ENCODE data around the gene AKIRIN2. TPM values are rescaled to one million over a fixed set of nuclear protein-coding genes. Genes with fewer than 3 reads are reported as not detected.

The AKIRIN2 gene
- total and polyA plus RNA-seq, 2 of the 13 experiments (the other 11 are each of a cell fraction or from before 2014, with no cell fraction given): 15.6 to 23.4 TPM

DNA sequence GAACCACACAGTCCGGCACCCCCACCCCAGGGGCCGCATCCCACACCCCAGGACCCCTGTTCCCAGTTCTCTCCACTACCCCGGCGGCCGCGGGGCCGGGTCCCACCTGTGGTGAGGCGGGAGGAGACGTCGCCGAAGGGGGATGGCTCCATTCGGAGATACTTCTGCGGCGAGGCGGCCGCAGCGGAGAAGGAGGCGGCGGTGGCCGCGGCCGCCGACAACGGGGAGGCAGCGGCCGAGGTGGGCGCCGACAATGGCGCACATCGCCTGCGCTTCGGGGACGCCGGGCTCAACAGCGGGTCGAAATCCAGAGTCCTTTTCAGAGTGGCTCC, 723 bp downstream of the AKIRIN2 start (continued):
- TF ChIP-seq, protein P1, sequence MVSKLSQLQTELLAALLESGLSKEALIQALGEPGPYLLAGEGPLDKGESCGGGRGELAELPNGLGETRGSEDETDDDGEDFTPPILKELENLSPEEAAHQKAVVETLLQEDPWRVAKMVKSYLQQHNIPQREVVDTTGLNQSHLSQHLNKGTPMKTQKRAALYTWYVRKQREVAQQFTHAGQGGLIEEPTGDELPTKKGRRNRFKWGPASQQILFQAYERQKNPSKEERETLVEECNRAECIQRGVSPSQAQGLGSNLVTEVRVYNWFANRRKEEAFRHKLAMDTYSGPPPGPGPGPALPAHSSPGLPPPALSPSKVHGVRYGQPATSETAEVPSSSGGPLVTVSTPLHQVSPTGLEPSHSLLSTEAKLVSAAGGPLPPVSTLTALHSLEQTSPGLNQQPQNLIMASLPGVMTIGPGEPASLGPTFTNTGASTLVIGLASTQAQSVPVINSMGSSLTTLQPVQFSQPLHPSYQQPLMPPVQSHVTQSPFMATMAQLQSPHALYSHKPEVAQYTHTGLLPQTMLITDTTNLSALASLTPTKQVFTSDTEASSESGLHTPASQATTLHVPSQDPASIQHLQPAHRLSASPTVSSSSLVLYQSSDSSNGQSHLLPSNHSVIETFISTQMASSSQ (IDR thresholded peaks at IDR 0.05; ENCODE audit: low read depth): no peak
- TF ChIP-seq, protein P1 (CRISPR knock-in tag; IDR thresholded peaks at IDR 0.05; ENCODE audit: borderline replicate concordance): no peak
- TF ChIP-seq, protein P2, sequence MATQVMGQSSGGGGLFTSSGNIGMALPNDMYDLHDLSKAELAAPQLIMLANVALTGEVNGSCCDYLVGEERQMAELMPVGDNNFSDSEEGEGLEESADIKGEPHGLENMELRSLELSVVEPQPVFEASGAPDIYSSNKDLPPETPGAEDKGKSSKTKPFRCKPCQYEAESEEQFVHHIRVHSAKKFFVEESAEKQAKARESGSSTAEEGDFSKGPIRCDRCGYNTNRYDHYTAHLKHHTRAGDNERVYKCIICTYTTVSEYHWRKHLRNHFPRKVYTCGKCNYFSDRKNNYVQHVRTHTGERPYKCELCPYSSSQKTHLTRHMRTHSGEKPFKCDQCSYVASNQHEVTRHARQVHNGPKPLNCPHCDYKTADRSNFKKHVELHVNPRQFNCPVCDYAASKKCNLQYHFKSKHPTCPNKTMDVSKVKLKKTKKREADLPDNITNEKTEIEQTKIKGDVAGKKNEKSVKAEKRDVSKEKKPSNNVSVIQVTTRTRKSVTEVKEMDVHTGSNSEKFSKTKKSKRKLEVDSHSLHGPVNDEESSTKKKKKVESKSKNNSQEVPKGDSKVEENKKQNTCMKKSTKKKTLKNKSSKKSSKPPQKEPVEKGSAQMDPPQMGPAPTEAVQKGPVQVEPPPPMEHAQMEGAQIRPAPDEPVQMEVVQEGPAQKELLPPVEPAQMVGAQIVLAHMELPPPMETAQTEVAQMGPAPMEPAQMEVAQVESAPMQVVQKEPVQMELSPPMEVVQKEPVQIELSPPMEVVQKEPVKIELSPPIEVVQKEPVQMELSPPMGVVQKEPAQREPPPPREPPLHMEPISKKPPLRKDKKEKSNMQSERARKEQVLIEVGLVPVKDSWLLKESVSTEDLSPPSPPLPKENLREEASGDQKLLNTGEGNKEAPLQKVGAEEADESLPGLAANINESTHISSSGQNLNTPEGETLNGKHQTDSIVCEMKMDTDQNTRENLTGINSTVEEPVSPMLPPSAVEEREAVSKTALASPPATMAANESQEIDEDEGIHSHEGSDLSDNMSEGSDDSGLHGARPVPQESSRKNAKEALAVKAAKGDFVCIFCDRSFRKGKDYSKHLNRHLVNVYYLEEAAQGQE (IDR thresholded peaks at IDR 0.05; ENCODE audit: borderline replicate concordance in 1 of 2, low read depth in 1 of 2, low read length in 2 of 2): no peak
- TF ChIP-seq SIX4 (CRISPR knock-in tag; IDR thresholded peaks at IDR 0.05): no peak
- TF ChIP-seq CEBPB (IDR thresholded peaks at IDR 0.05; ENCODE audit: borderline replicate concordance, low read depth, low read length): no peak
- TF ChIP-seq ZMAT3 (CRISPR knock-in tag; conservative IDR thresholded peaks at IDR 0.05): no peak
- TF ChIP-seq ZNF598 (CRISPR knock-in tag; IDR thresholded peaks at IDR 0.05; ENCODE audit: borderline replicate concordance): no peak
- no peak for TF ChIP-seq NONO (IDR thresholded peaks at IDR 0.05)
- no peak for TF ChIP-seq NONO (CRISPR knock-in tag; conservative IDR thresholded peaks at IDR 0.05)
- TF ChIP-seq, protein P3, sequence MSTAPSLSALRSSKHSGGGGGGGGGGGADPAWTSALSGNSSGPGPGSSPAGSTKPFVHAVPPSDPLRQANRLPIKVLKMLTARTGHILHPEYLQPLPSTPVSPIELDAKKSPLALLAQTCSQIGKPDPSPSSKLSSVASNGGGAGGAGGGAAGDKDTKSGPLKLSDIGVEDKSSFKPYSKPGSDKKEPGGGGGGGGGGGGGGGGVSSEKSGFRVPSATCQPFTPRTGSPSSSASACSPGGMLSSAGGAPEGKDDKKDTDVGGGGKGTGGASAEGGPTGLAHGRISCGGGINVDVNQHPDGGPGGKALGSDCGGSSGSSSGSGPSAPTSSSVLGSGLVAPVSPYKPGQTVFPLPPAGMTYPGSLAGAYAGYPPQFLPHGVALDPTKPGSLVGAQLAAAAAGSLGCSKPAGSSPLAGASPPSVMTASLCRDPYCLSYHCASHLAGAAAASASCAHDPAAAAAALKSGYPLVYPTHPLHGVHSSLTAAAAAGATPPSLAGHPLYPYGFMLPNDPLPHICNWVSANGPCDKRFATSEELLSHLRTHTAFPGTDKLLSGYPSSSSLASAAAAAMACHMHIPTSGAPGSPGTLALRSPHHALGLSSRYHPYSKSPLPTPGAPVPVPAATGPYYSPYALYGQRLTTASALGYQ (CRISPR knock-in tag; IDR thresholded peaks at IDR 0.05): 0 out of 2 replicates have a peak, but pooled peaks have one; percentile 18
- TF ChIP-seq SUZ12 (IDR thresholded peaks at IDR 0.05; ENCODE audit: low read depth, low read length): no peak
- TF ChIP-seq, protein P4, sequence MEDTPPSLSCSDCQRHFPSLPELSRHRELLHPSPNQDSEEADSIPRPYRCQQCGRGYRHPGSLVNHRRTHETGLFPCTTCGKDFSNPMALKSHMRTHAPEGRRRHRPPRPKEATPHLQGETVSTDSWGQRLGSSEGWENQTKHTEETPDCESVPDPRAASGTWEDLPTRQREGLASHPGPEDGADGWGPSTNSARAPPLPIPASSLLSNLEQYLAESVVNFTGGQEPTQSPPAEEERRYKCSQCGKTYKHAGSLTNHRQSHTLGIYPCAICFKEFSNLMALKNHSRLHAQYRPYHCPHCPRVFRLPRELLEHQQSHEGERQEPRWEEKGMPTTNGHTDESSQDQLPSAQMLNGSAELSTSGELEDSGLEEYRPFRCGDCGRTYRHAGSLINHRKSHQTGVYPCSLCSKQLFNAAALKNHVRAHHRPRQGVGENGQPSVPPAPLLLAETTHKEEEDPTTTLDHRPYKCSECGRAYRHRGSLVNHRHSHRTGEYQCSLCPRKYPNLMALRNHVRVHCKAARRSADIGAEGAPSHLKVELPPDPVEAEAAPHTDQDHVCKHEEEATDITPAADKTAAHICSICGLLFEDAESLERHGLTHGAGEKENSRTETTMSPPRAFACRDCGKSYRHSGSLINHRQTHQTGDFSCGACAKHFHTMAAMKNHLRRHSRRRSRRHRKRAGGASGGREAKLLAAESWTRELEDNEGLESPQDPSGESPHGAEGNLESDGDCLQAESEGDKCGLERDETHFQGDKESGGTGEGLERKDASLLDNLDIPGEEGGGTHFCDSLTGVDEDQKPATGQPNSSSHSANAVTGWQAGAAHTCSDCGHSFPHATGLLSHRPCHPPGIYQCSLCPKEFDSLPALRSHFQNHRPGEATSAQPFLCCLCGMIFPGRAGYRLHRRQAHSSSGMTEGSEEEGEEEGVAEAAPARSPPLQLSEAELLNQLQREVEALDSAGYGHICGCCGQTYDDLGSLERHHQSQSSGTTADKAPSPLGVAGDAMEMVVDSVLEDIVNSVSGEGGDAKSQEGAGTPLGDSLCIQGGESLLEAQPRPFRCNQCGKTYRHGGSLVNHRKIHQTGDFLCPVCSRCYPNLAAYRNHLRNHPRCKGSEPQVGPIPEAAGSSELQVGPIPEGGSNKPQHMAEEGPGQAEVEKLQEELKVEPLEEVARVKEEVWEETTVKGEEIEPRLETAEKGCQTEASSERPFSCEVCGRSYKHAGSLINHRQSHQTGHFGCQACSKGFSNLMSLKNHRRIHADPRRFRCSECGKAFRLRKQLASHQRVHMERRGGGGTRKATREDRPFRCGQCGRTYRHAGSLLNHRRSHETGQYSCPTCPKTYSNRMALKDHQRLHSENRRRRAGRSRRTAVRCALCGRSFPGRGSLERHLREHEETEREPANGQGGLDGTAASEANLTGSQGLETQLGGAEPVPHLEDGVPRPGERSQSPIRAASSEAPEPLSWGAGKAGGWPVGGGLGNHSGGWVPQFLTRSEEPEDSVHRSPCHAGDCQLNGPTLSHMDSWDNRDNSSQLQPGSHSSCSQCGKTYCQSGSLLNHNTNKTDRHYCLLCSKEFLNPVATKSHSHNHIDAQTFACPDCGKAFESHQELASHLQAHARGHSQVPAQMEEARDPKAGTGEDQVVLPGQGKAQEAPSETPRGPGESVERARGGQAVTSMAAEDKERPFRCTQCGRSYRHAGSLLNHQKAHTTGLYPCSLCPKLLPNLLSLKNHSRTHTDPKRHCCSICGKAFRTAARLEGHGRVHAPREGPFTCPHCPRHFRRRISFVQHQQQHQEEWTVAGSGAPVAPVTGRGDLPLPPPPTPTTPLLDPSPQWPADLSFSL (CRISPR knock-in tag; IDR thresholded peaks at IDR 0.05): no peak
- no peak for TF ChIP-seq POLR2AphosphoS2 (IDR thresholded peaks at IDR 0.05; ENCODE audit: low read depth, low read length)
- no peak for TF ChIP-seq ZSCAN22 (CRISPR knock-in tag; IDR thresholded peaks at IDR 0.05)
